Iris pigment epithelial cell (primary cell): ENCODE results near the gene AP3B1.

Experiments
- DNase-seq: peaks from one replicate; pipeline ENCODE4 v3.0.0-alpha.2; 2011; ENCODE audit warnings: low read depth

The AP3B1 gene

DNA sequence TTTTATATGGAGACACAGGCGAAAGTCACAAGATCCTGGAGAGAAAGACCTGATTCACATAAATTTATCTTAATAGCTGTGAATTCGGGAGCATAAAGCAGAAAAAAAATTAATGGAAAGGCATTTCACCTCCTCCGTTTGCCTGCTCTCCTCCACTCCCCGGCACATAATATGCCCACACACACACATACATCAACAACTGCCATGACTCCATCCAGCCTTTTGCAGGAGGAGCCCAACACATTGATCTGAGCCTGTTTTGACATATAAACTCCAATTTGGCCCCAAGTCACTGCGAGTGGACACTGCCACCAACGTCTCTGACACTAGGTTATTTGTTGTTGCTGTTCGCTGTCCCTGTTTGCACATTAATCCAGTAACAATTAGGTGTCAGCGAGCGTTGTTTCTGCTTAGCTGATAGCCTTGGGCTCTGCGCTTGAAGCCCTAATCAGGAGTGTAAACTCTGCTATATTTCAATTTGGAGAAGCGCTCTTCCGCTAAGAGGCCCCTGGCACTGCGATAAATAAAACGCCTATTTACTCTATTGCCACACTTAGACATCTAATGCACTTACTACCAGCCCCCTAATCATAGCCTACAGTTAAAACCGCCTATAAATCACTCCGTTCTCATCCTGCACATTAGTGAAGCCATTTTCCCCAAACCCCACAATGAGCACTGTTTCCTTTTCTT, 322.6 kb downstream of the AP3B1 start:
- no peak for DNase-seq

- DNase-seq, result no peak
Measured at GRCh38 chr5:77970891-77971290, 323.6 kb downstream of the AP3B1 start.

- DNase-seq, result no peak
Measured at GRCh38 chr5:77963795-77964194, 330.7 kb downstream of the AP3B1 start.

GRCh38 chr5:77960863-77961396, 333.6 kb downstream of the AP3B1 start:
- no peak for DNase-seq

- DNase-seq, result no peak
Measured at GRCh38 chr5:77960305-77960704, 334.2 kb downstream of the AP3B1 start.

GRCh38 chr5:77958642-77959330, 335.7 kb downstream of the AP3B1 start:
- DNase-seq, result no peak

DNA sequence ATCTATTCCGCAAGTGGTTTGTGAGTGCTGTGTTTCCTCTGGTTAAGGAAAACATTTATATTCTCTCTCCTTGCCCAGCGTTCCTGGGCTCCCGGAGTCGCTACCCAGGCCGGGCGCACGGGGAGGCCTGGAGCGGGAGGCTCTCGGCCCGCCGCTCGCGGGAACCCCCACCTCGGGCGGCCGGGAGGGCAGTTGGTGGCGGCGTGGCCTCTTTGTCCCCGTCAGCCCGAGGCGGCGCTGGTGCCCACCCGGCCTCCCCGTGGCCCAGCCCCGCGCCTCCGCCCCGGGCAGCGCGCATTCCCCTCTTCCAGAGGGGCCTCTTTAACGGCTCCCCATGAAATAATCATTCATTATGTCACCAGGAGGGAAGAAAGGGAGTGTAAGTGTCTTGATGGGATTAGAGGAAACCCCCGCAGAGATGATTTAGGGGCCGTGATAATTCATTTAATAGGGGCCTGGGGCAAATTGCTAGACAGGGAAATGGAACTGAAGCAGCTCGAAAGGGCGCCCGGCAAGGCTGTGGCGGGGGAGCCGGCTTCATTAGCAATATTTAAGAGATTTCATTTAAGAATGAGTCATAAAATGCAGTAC, 336.5 kb downstream of the AP3B1 start:
- DNase-seq, result no peak

DNA sequence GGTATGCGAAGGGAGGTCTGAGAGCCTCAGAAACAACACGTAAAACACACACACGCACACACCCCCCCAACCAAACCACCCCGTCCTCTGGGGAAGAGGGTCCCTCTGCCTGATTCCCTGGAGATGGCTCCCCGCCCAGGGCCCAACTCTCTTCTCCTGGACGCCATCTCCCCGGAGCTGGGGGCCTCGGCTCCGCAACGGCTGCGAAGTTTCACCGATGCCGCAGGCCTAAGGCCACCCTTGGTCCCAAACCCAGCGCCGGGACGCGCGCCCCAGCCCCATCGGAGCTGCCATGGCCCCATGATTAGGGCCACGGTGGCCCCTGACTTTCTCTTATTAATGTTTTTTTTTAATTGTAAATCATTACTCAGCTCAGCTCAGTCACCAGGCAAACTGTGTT, 337.0 kb downstream of the AP3B1 start:
- DNase-seq, result no peak

DNA sequence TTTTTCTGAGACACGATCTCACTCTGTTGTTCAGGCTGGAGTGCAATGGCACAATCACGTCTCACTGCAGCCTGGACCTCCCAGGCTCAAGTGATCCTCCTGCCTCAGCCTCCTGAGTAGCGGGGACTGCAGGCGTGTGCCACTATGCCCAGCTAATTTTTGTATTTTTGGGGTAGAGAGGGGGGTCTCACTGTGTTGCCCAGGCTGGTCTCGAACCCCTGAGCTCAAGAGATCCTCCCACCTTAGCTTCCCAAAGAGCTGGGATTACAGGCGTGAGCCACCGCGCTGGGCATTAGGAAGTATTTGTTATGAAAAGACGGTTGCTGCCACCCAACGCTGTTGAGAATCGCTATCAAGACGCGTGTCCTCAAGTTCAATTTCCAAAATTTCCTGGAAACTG, 337.4 kb downstream of the AP3B1 start:
- DNase-seq, result no peak

DNA sequence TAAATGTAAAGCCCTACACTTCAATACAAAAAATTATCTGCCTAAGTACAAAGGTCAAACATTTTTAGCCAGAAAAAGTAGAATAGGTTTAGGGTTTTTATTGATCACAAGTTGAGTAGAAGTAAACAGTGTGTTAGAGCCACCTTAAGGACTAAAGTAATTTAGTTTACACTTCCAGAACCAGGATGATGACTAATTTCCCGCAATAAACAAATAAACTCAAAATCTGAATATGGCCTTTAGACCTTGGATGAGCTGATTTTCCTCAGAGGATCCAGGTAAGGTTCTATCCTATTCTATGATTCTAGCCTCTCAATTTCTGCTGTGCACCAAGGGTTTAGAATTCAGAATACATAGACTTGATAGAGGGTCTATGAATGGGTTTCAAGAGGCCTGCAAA, 338.9 kb downstream of the AP3B1 start:
- DNase-seq, result no peak

DNA sequence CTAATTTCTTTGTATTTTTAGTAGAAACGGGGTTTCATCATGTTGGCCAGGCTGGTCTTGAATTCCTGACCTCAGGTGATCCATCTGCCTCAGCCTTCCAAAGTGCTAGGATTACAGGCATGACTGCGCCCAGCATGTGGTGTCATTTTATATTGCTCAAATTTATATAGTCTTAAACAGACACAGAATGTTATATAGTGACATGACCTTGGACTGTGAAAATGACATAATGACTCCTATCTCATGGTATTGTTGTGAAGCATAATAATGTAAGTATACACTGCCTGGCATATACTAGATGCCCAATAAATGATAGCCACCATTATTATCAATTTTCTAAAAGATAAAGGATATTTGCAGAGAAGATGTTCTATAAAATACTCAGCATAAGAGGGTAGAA, 341.1 kb downstream of the AP3B1 start:
- no peak for DNase-seq

DNA sequence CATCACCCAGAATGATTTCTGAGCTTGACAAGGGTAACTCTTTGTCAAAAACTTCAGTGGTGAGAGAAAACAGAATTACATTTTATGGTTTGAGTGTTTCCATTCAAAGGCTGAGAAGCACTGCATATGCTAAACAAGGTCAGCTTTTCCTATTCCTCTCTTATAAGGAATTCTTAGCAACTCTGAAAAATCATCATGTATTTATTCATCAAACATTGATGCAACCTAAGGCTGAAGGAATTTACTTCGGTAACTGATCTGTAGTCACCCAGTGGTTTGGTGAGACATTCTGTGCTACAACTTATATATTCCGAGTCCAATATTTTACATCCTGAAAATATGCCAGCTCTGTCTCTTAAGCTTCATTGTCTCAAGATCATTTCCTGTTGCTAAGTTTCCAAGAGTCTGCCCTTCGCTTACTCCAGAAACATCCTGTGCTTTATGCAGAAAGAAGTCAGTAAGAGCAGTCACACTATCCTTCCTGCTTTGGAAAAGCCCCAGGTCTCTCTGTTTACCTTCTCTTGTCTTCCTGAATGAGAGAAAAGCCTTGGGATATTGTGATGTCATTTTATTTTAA, 341.8 kb downstream of the AP3B1 start:
- peak; percentile 45 for DNase-seq
